Ovary (tissue), 3 donors: ENCODE results near the gene ZMIZ1.

Experiments
- CTCF ChIP-seq, 3 donors: fragments of 450-650 bp in 2 of 3; fragments of 200-600 bp in 1 of 3; IDR thresholded peaks; one replicate each; pipeline versions ENCODE4 v1.5.1 to v1.8.0; 2016 to 2022; ENCODE audit warnings: antibody characterized with exemption in 3 of 3, mild to moderate bottlenecking in 1 of 3
- EP300 ChIP-seq: sonication (generic); formaldehyde crosslinking; IDR thresholded peaks from one replicate; pipeline ENCODE4 v1.6.1; 2017; ENCODE audit warnings: antibody characterized with exemption
- POLR2A ChIP-seq: fragments of 450-650 bp; IDR thresholded peaks from one replicate; pipeline ENCODE4 v1.6.1; 2017; ENCODE audit warnings: antibody characterized with exemption, mild to moderate bottlenecking, moderate library complexity
- donor health status: DM: no; HTN: no; CAD: no.

GRCh38 chr10:79270466-79271246 is 201.9 kb downstream of the ZMIZ1 start:
- TF ChIP-seq CTCF (IDR thresholded peaks at IDR 0.05) (no peak), EP300 (no peak), POLR2A (no peak)
